Subcutaneous adipose tissue (tissue), 4 donors: ENCODE results near the gene CCDC149. TPM values are rescaled to one million over a fixed set of nuclear protein-coding genes. Genes with fewer than 3 reads are reported as not detected.

Experiments
- CTCF ChIP-seq: fragments of 450-650 bp; IDR thresholded peaks from one replicate; pipeline ENCODE4 v1.5.1; 2016; ENCODE audit warnings: low read depth, mild to moderate bottlenecking, control low read depth, antibody characterized with exemption, moderate library complexity
- total RNA-seq, 4 donors: library from RNA; depleted of rRNA; stranded (reverse); fragments of >200 nt; gene quantifications; one replicate each; pipeline ENCODE4 v1.1.0, GENCODE V29; 2016

CCDC149 gene
- total RNA-seq, 4 donors from 2014 or later, result 15.5 to 20.3 (median 18.0) TPM

- TF ChIP-seq CTCF, result no peak
These were observed 24.5 kb upstream of the CCDC149 start for GRCh38 chr4:24937176-24937916.

GRCh38 chr4:24935856-24936255, 23.0 kb upstream of the CCDC149 start:
- no peak for TF ChIP-seq CTCF

GRCh38 chr4:24934311-24934710, 21.5 kb upstream of the CCDC149 start:
- TF ChIP-seq CTCF, result no peak

- TF ChIP-seq CTCF, result no peak
These were observed 20.9 kb upstream of the CCDC149 start for GRCh38 chr4:24933684-24934275.

- no peak for TF ChIP-seq CTCF
These were observed 19.8 kb upstream of the CCDC149 start for GRCh38 chr4:24932515-24933225.

- TF ChIP-seq CTCF, result no peak
These were observed 17.3 kb upstream of the CCDC149 start for GRCh38 chr4:24930151-24930550.

- no peak for TF ChIP-seq CTCF
These were observed 15.9 kb upstream of the CCDC149 start for GRCh38 chr4:24928708-24929107.
